Measurements from ENCODE around the gene CA5A. TPM values are rescaled to one million over a fixed set of nuclear protein-coding genes. Genes with fewer than 3 reads are reported as not detected.

CA5A gene
- total and polyA plus RNA-seq, 9 of the 15 experiments (the other 6 are each of a cell fraction or from before 2014, with no cell fraction given): not detected

GRCh38 chr16:87860553-87861299 lies 75.6 kb downstream of the CA5A start (continued):
- TF ChIP-seq GTF2A2 (tag; IDR thresholded peaks at IDR 0.05) (no peak), ETV5 (CRISPR knock-in tag; IDR thresholded peaks at IDR 0.05; ENCODE audit: low read depth) (no peak), EP300 (IDR thresholded peaks at IDR 0.05; ENCODE audit: low read length) (no peak), ZNF699 (CRISPR knock-in tag; IDR thresholded peaks at IDR 0.05; ENCODE audit: insufficient replicate concordance) (no peak), FUS (optimal IDR thresholded peaks at IDR 0.05; ENCODE audit: low read depth, low read length) (no peak), SMC3 (conservative IDR thresholded peaks at IDR 0.05; ENCODE audit: insufficient read depth, low read depth, low read length) (no peak), DACH1 (IDR thresholded peaks at IDR 0.05; ENCODE audit: partially characterized antibody) (no peak), ZFP1 (CRISPR knock-in tag; IDR thresholded peaks at IDR 0.05) (no peak), PCBP2 (IDR thresholded peaks at IDR 0.05; ENCODE audit: low read depth, low read length, poor library complexity, severe bottlenecking) (no peak), ZNF830 (CRISPR knock-in tag; IDR thresholded peaks at IDR 0.05) (no peak), DEAF1 (CRISPR knock-in tag; IDR thresholded peaks at IDR 0.05) (no peak), NFATC3 (IDR thresholded peaks at IDR 0.05) (no peak), PTRF (tag; IDR thresholded peaks at IDR 0.05) (no peak), PHB (CRISPR knock-in tag; IDR thresholded peaks at IDR 0.05) (no peak), CEBPB (tag; IDR thresholded peaks at IDR 0.05) (no peak), RCOR1 (IDR thresholded peaks at IDR 0.05; ENCODE audit: borderline replicate concordance in 1 of 2, low read depth in 2 of 2, low read length in 2 of 2) (0 out of 4 replicates have a peak, but pooled peaks of 1 of the 2 experiments have one; percentile 3), RBM14 (IDR thresholded peaks at IDR 0.05; ENCODE audit: borderline replicate concordance, insufficient read depth, low read depth, low read length) (no peak), POLR2G (IDR thresholded peaks at IDR 0.05; ENCODE audit: low read depth, low read length) (peak; percentile 63; the same call in 1 of the 2 replicates), OTX1 (CRISPR knock-in tag; IDR thresholded peaks at IDR 0.05) (no peak)

Data from K562 (cell line).